HEK293 (cell line): ENCODE measurements around the gene ANO7.

ENCODE experiments used
- CTCF ChIA-PET: fragments of 350-600 bp; formaldehyde crosslinking; extraction: SDS; loops from one replicate; lab custom pipeline; 2021; ENCODE audit warnings: antibody characterized with exemption; lab: Yijun Ruan, JAX
- POLR2A ChIA-PET: fragments of 300-600 bp; formaldehyde crosslinking; extraction: SDS; loops from one replicate; lab custom pipeline; 2020; ENCODE audit warnings: antibody characterized with exemption, inconsistent platforms; lab: Yijun Ruan, JAX
- H3K27ac ChIP-seq: fragments of 200-500 bp; sonication (Bioruptor generic); 2 replicates; pipeline ENCODE4 v1.5.1; 2014; ENCODE audit warnings: low read depth, low read length, control low read depth, inconsistent platforms; ENCODE audit errors: extremely low read depth
- H3K36me3 ChIP-seq, 2 experiments: fragments of 200-500 bp in 1 of 2; sonication (Bioruptor generic) in 1 of 2; 1 replicate in 1 of 2; 2 replicates in 1 of 2; pipeline ENCODE4 v1.5.1; 2014 to 2017; ENCODE audit warnings: inconsistent platforms in 2 of 2, low read length in 2 of 2; ENCODE audit not compliant: control insufficient read depth in 2 of 2, insufficient read depth in 1 of 2
- H3K4me1 ChIP-seq: fragments of 200-500 bp; sonication (Bioruptor generic); 2 replicates; pipeline ENCODE4 v1.5.1; 2014; ENCODE audit warnings: mild to moderate bottlenecking, low read length, inconsistent platforms; ENCODE audit not compliant: control insufficient read depth, insufficient read depth
- H3K4me3 ChIP-seq: 2 replicates; pipeline ENCODE4 v1.5.1; 2011; ENCODE audit warnings: low read depth, mild to moderate bottlenecking, control low read depth, low read length, moderate library complexity
- H3K9me3 ChIP-seq: fragments of 200-500 bp; sonication (Bioruptor generic); 2 replicates; pipeline ENCODE4 v1.5.1; 2014; ENCODE audit warnings: low read depth, low read length, inconsistent platforms; ENCODE audit not compliant: control insufficient read depth, insufficient read depth
- KLF1 ChIP-seq: fragments of 450-650 bp; formaldehyde crosslinking; IDR thresholded peaks from 2 replicates; pipeline ENCODE4 v1.5.1; 2016; ENCODE audit warnings: missing biosample characterization, missing genetic modification characterization
- OVOL3 ChIP-seq: fragments of 450-650 bp; formaldehyde crosslinking; IDR thresholded peaks from 2 replicates; pipeline ENCODE4 v1.5.1; 2016; ENCODE audit warnings: missing biosample characterization, missing genetic modification characterization
- PRDM4 ChIP-seq: fragments of 450-650 bp; formaldehyde crosslinking; IDR thresholded peaks from 2 replicates; pipeline ENCODE4 v1.5.1; 2017; ENCODE audit warnings: missing biosample characterization, missing genetic modification characterization
- REPIN1 ChIP-seq: fragments of 450-650 bp; formaldehyde crosslinking; IDR thresholded peaks from 2 replicates; pipeline ENCODE4 v1.5.1; 2017; ENCODE audit warnings: missing biosample characterization, missing genetic modification characterization, low read depth
- ZBTB17 ChIP-seq: fragments of 450-650 bp; formaldehyde crosslinking; IDR thresholded peaks from 2 replicates; pipeline ENCODE4 v1.5.1; 2016; ENCODE audit warnings: missing biosample characterization, missing genetic modification characterization
- ZBTB21 ChIP-seq: fragments of 450-650 bp; formaldehyde crosslinking; IDR thresholded peaks from 2 replicates; pipeline ENCODE4 v1.5.1; 2017; ENCODE audit warnings: missing biosample characterization, missing genetic modification characterization
- ZBTB26 ChIP-seq: fragments of 450-650 bp; formaldehyde crosslinking; optimal IDR thresholded peaks from 2 replicates; pipeline ENCODE3; 2016; ENCODE audit warnings: missing biosample characterization, mild to moderate bottlenecking, missing genetic modification characterization
- ZNF138 ChIP-seq: fragments of 450-650 bp; formaldehyde crosslinking; IDR thresholded peaks from 2 replicates; pipeline ENCODE4 v1.5.1; 2016; ENCODE audit warnings: missing biosample characterization, missing genetic modification characterization, borderline replicate concordance
- ZNF239 ChIP-seq: fragments of 450-650 bp; formaldehyde crosslinking; IDR thresholded peaks from 2 replicates; pipeline ENCODE4 v1.5.1; 2016; ENCODE audit warnings: missing biosample characterization, missing genetic modification characterization
- ZNF335 ChIP-seq: fragments of 450-650 bp; formaldehyde crosslinking; conservative IDR thresholded peaks from 2 replicates; pipeline ENCODE4 v1.5.1; 2016; ENCODE audit warnings: missing biosample characterization, missing genetic modification characterization
- ZNF404 ChIP-seq: fragments of 450-650 bp; formaldehyde crosslinking; IDR thresholded peaks from 2 replicates; pipeline ENCODE4 v1.5.1; 2017; ENCODE audit warnings: missing biosample characterization, missing genetic modification characterization
- ZNF629 ChIP-seq: fragments of 450-650 bp; formaldehyde crosslinking; IDR thresholded peaks from 2 replicates; pipeline ENCODE4 v1.5.1; 2017; ENCODE audit warnings: missing biosample characterization, missing genetic modification characterization
- ZNF776 ChIP-seq: fragments of 450-650 bp; formaldehyde crosslinking; IDR thresholded peaks from 2 replicates; pipeline ENCODE4 v1.5.0; 2017; ENCODE audit warnings: missing biosample characterization, missing genetic modification characterization, borderline replicate concordance
- ZNF830 ChIP-seq: fragments of 450-650 bp; IDR thresholded peaks from 2 replicates; pipeline ENCODE4 v1.5.0; 2018; ENCODE audit warnings: missing biosample characterization, missing genetic modification characterization, low read depth, mild to moderate bottlenecking, moderate library complexity
- TF ChIP-seq, protein P1 (sequence below): fragments of 450-650 bp; formaldehyde crosslinking; IDR thresholded peaks from 2 replicates; pipeline ENCODE4 v1.5.1; 2016; ENCODE audit warnings: missing biosample characterization, missing genetic modification characterization
- TF ChIP-seq, protein P2 (sequence below): fragments of 450-650 bp; formaldehyde crosslinking; IDR thresholded peaks from 2 replicates; pipeline ENCODE4 v1.5.1; 2016; ENCODE audit warnings: missing biosample characterization, missing genetic modification characterization
- TF ChIP-seq, protein P3 (sequence below): fragments of 450-650 bp; formaldehyde crosslinking; IDR thresholded peaks from 2 replicates; pipeline ENCODE4 v1.5.1; 2016; ENCODE audit warnings: missing biosample characterization, missing genetic modification characterization
- TF ChIP-seq, protein P4 (sequence below): fragments of 450-650 bp; formaldehyde crosslinking; IDR thresholded peaks from 2 replicates; pipeline ENCODE4 v1.5.1; 2017; ENCODE audit warnings: missing biosample characterization, missing genetic modification characterization
- TF ChIP-seq, protein P5 (sequence below): fragments of 450-650 bp; formaldehyde crosslinking; IDR thresholded peaks from 2 replicates; pipeline ENCODE4 v1.5.1; 2016; ENCODE audit warnings: missing biosample characterization, missing genetic modification characterization, borderline replicate concordance

The ANO7 gene

DNA sequence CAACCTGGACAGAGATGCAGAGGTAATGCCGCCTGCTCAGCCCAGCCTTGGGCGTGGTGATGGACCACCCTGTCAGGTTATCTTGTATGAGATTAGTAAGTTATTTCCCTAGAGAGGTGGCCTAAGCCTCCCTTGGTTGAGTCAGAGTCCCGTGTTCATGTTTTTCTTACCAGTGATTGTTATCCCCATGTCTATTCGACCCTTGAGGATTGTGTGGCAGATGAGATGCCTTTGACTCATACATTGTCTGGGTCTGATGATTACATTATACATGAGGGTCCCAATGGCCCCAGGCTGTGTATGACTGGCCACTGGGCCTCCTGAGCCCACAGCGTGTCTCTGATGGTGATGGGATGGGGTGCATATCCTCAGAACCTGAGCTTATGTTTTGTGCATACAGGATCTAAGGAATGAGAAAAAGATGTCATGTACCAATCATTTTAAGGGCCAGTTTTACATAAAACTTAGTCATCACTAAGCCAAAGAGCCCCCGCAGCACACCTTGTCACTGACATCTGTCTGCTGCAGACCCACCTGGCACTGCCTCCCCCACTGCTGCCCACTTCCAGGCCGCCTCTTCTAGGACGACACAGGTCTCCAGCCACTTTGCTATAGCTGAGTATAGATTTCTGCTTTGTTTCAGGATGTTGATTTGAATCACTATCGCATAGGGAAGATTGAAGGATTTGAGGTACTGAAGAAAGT lies 30.5 kb upstream of the ANO7 start:
- Histone ChIP-seq H3K9me3 (no peaks in the 10 kb centered on the region), H3K4me1 (no peaks in the 10 kb centered on the region), H3K27ac (no peak overlapping the region), H3K4me3 (no peak overlapping the region), H3K36me3 (peaks cover 4 to 80% of the 10 kb centered on the region in 2 experiments; a peak in 2 of 3 replicates)
- TF ChIP-seq ZNF335 (tag by site-specific recombination) (no peak), ZNF239 (tag by site-specific recombination) (no peak), KLF1 (peak; percentile 76), ZNF629 (tag by site-specific recombination) (0 out of 2 replicates have a peak, but pooled peaks have one; percentile 14)
- TF ChIP-seq, protein P1, sequence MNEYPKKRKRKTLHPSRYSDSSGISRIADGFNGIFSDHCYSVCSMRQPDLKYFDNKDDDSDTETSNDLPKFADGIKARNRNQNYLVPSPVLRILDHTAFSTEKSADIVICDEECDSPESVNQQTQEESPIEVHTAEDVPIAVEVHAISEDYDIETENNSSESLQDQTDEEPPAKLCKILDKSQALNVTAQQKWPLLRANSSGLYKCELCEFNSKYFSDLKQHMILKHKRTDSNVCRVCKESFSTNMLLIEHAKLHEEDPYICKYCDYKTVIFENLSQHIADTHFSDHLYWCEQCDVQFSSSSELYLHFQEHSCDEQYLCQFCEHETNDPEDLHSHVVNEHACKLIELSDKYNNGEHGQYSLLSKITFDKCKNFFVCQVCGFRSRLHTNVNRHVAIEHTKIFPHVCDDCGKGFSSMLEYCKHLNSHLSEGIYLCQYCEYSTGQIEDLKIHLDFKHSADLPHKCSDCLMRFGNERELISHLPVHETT: peak; percentile 62; the same call in 1 of the 2 replicates
- TF ChIP-seq, protein P2, sequence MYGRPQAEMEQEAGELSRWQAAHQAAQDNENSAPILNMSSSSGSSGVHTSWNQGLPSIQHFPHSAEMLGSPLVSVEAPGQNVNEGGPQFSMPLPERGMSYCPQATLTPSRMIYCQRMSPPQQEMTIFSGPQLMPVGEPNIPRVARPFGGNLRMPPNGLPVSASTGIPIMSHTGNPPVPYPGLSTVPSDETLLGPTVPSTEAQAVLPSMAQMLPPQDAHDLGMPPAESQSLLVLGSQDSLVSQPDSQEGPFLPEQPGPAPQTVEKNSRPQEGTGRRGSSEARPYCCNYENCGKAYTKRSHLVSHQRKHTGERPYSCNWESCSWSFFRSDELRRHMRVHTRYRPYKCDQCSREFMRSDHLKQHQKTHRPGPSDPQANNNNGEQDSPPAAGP (tag by site-specific recombination): peak; percentile 78; the same call in 1 of the 2 replicates
- CTCF ChIA-PET: no interaction called here
- POLR2A ChIA-PET: no interaction called here

DNA sequence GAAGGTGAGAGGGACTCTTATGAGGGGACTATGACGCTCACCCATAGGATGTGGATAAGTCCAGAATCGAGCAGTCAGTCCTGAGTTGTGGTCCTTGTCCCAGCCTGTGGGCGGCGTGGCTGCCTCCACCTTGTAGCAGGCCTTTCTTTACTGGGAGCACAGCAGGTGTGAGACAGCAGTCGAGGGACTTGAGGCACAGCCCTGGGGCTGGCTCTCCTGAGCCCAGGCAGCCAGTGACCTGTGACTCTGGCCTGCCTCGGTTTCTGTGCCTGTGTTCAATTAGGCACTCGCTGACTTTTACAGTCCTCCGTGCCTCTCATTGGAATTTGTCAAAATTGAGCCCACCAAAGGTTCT lies 30.0 kb upstream of the ANO7 start:
- Histone ChIP-seq H3K4me1 (no peaks in the 10 kb centered on the region), H3K27ac (no peak overlapping the region), H3K9me3 (no peaks in the 10 kb centered on the region), H3K36me3 (peaks cover 6 to 80% of the 10 kb centered on the region in 2 experiments), H3K4me3 (no peak overlapping the region)
- ChIA-PET CTCF (no interaction called here), POLR2A (no interaction called here)
- no peak for TF ChIP-seq REPIN1 (tag by site-specific recombination)
- TF ChIP-seq ZNF138 (tag by site-specific recombination): no peak
- TF ChIP-seq, protein P2 (tag by site-specific recombination): no peak
- TF ChIP-seq PRDM4: no peak
- TF ChIP-seq ZBTB26 (tag by site-specific recombination): no peak
- TF ChIP-seq OVOL3 (tag by site-specific recombination): no peak
- TF ChIP-seq ZBTB17 (tag by site-specific recombination): no peak
- TF ChIP-seq ZBTB21 (tag by site-specific recombination): no peak
- TF ChIP-seq, protein P3, sequence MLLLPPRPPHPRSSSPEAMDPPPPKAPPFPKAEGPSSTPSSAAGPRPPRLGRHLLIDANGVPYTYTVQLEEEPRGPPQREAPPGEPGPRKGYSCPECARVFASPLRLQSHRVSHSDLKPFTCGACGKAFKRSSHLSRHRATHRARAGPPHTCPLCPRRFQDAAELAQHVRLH (tag by site-specific recombination): no peak
- no peak for TF ChIP-seq ZNF830 (tag by site-specific recombination)
- no peak for TF ChIP-seq ZNF404 (tag by site-specific recombination)
- TF ChIP-seq, protein P4, sequence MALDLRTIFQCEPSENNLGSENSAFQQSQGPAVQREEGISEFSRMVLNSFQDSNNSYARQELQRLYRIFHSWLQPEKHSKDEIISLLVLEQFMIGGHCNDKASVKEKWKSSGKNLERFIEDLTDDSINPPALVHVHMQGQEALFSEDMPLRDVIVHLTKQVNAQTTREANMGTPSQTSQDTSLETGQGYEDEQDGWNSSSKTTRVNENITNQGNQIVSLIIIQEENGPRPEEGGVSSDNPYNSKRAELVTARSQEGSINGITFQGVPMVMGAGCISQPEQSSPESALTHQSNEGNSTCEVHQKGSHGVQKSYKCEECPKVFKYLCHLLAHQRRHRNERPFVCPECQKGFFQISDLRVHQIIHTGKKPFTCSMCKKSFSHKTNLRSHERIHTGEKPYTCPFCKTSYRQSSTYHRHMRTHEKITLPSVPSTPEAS: no peak
- TF ChIP-seq ZNF776 (tag by site-specific recombination): no peak
- TF ChIP-seq, protein P5, sequence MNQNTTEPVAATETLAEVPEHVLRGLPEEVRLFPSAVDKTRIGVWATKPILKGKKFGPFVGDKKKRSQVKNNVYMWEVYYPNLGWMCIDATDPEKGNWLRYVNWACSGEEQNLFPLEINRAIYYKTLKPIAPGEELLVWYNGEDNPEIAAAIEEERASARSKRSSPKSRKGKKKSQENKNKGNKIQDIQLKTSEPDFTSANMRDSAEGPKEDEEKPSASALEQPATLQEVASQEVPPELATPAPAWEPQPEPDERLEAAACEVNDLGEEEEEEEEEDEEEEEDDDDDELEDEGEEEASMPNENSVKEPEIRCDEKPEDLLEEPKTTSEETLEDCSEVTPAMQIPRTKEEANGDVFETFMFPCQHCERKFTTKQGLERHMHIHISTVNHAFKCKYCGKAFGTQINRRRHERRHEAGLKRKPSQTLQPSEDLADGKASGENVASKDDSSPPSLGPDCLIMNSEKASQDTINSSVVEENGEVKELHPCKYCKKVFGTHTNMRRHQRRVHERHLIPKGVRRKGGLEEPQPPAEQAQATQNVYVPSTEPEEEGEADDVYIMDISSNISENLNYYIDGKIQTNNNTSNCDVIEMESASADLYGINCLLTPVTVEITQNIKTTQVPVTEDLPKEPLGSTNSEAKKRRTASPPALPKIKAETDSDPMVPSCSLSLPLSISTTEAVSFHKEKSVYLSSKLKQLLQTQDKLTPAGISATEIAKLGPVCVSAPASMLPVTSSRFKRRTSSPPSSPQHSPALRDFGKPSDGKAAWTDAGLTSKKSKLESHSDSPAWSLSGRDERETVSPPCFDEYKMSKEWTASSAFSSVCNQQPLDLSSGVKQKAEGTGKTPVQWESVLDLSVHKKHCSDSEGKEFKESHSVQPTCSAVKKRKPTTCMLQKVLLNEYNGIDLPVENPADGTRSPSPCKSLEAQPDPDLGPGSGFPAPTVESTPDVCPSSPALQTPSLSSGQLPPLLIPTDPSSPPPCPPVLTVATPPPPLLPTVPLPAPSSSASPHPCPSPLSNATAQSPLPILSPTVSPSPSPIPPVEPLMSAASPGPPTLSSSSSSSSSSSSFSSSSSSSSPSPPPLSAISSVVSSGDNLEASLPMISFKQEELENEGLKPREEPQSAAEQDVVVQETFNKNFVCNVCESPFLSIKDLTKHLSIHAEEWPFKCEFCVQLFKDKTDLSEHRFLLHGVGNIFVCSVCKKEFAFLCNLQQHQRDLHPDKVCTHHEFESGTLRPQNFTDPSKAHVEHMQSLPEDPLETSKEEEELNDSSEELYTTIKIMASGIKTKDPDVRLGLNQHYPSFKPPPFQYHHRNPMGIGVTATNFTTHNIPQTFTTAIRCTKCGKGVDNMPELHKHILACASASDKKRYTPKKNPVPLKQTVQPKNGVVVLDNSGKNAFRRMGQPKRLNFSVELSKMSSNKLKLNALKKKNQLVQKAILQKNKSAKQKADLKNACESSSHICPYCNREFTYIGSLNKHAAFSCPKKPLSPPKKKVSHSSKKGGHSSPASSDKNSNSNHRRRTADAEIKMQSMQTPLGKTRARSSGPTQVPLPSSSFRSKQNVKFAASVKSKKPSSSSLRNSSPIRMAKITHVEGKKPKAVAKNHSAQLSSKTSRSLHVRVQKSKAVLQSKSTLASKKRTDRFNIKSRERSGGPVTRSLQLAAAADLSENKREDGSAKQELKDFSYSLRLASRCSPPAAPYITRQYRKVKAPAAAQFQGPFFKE (tag by site-specific recombination): no peak
